Measurements from ENCODE around the gene CALM3. TPM values are rescaled to one million over a fixed set of nuclear protein-coding genes. Genes with fewer than 3 reads are reported as not detected.

The CALM3 gene
- total and polyA plus RNA-seq, 2 of the 13 experiments (the other 11 are each of a cell fraction or from before 2014, with no cell fraction given): 239 to 258 TPM

DNA sequence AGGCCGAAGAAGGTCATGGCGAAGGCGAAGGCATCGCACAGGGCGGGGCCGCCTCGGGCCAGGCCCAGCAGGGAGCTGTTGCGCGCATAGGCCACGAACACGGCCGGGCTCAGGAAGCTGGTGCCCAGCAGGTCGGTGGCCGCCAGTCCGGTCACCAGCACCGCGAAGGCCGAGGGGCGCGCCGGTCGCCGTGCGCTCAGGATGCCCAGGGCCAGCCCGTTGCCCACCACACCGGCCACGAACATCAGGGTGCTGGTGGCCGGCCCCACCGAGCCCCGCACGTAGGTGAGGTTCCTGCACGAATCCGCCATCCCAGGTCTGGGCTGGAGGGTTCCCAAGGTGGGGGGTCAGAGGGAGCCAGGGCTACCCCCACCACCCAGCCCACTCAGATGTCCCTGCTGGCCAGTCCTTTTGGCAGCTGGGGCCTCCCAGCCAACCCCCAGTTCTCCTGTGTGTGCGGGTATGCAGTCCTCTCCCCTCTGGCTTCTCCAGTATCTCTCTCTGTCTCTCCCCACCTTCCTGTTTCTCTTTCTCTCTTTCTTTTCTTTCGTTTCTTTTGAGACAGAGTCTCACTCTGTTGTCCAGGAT lies 22.9 kb downstream of the CALM3 start:
- no peak for DNase-seq (ENCODE audit: low spot score)
- CTCF ChIA-PET (ENCODE audit: low intra/inter-chr PET ratio, low total read pairs): no interaction called here
- H3K36me3 ChIP-seq (replicated peaks in 1 of 2; ENCODE audit: control insufficient read depth in 1 of 2, insufficient read depth in 2 of 2, low read length in 2 of 2): no peaks in the 10 kb centered on the region
- TF ChIP-seq, protein P1, sequence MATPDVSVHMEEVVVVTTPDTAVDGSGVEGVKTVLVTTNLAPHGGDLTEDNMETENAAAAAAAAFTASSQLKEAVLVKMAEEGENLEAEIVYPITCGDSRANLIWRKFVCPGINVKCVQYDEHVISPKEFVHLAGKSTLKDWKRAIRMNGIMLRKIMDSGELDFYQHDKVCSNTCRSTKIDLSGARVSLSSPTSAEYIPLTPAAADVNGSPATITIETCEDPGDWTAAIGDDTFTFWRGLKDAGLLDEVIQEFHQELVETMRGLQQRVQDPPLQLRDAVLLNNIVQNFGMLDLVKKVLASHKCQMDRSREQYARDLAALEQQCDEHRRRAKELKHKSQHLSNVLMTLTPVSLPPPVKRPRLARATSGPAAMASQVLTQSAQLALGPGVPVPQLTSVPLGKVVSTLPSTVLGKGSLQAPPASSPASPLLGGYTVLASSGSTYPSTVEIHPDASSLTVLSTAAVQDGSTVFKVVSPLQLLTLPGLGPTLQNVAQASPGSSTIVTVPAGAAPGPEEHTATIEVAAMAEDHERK (CRISPR knock-in tag; IDR thresholded peaks at IDR 0.05; ENCODE audit: low read depth): no peak
- TF ChIP-seq CREM (IDR thresholded peaks at IDR 0.05) (no peak), CREM (CRISPR knock-in tag; IDR thresholded peaks at IDR 0.05) (no peak), ERF (CRISPR knock-in tag; IDR thresholded peaks at IDR 0.05) (no peak), GABPA (IDR thresholded peaks at IDR 0.05; ENCODE audit: low read depth, low read length) (no peak), GABPA (CRISPR knock-in tag; IDR thresholded peaks at IDR 0.05; ENCODE audit: low read depth) (no peak), STAG1 (CRISPR knock-in tag; IDR thresholded peaks at IDR 0.05) (no peak), ZNF205 (CRISPR knock-in tag; IDR thresholded peaks at IDR 0.05) (no peak), ZNF552 (CRISPR knock-in tag; IDR thresholded peaks at IDR 0.05; ENCODE audit: borderline replicate concordance) (no peak), ZNF331 (CRISPR knock-in tag; IDR thresholded peaks at IDR 0.05) (no peak), MAZ (IDR thresholded peaks at IDR 0.05; ENCODE audit: borderline replicate concordance, low read depth, low read length) (no peak), MAZ (CRISPR knock-in tag; IDR thresholded peaks at IDR 0.05; ENCODE audit: low read depth) (no peak), HNRNPL (IDR thresholded peaks at IDR 0.05; ENCODE audit: low read depth, low read length) (no peak), NPAS2 (CRISPR knock-in tag; IDR thresholded peaks at IDR 0.05; ENCODE audit: borderline replicate concordance) (no peak), SSRP1 (CRISPR knock-in tag; IDR thresholded peaks at IDR 0.05) (no peak), ZNF746 (CRISPR knock-in tag; IDR thresholded peaks at IDR 0.05) (no peak), ZNF562 (CRISPR knock-in tag; IDR thresholded peaks at IDR 0.05; ENCODE audit: borderline replicate concordance) (no peak), ZNF543 (CRISPR knock-in tag; IDR thresholded peaks at IDR 0.05) (no peak), SKI (IDR thresholded peaks at IDR 0.05; ENCODE audit: partially characterized antibody) (no peak)
- TF ChIP-seq, protein P2, sequence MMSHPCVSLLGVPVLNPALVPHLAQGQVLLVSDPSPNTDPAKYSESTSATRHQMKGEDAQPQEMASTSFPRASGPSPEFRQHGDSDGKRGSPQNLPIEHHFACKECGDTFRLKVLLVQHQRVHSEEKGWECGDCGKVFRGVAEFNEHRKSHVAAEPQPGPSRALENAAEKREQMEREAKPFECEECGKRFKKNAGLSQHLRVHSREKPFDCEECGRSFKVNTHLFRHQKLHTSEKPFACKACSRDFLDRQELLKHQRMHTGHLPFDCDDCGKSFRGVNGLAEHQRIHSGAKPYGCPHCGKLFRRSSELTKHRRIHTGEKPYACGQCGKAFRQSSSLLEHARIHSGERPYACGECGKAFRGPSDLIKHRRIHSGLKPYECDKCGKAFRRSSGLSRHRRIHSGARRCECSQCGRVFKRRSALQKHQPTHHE (CRISPR knock-in tag; IDR thresholded peaks at IDR 0.05; ENCODE audit: borderline replicate concordance): no peak
- TF ChIP-seq, protein P3, sequence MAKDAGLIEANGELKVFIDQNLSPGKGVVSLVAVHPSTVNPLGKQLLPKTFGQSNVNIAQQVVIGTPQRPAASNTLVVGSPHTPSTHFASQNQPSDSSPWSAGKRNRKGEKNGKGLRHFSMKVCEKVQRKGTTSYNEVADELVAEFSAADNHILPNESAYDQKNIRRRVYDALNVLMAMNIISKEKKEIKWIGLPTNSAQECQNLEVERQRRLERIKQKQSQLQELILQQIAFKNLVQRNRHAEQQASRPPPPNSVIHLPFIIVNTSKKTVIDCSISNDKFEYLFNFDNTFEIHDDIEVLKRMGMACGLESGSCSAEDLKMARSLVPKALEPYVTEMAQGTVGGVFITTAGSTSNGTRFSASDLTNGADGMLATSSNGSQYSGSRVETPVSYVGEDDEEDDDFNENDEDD (CRISPR knock-in tag; IDR thresholded peaks at IDR 0.05; ENCODE audit: borderline replicate concordance): no peak
- TF ChIP-seq, protein P4, sequence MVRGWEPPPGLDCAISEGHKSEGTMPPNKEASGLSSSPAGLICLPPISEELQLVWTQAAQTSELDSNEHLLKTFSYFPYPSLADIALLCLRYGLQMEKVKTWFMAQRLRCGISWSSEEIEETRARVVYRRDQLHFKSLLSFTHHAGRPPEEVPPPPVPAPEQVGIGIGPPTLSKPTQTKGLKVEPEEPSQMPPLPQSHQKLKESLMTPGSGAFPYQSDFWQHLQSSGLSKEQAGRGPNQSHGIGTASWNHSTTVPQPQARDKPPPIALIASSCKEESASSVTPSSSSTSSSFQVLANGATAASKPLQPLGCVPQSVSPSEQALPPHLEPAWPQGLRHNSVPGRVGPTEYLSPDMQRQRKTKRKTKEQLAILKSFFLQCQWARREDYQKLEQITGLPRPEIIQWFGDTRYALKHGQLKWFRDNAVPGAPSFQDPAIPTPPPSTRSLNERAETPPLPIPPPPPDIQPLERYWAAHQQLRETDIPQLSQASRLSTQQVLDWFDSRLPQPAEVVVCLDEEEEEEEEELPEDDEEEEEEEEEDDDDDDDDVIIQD (CRISPR knock-in tag; IDR thresholded peaks at IDR 0.05; ENCODE audit: low read depth): no peak
- intact Hi-C loops (cut with micrococcal nuclease; ENCODE audit: unreplicated experiment) (no loop called here), in situ Hi-C loops (cut with HindIII; ENCODE audit: extremely low pct_ligation_motif_present, low pct_unique_long_range_greater_than_20kb) (no loop called here)
- H3K27me3 ChIP-seq (ENCODE audit: control insufficient read depth in 1 of 2, insufficient read depth in 2 of 2, low read length in 2 of 2): peaks cover 0 to 40% of the 10 kb centered on the region in 2 experiments; a peak in 3 of 5 replicates
- H3K9me3 ChIP-seq (ENCODE audit: low read length): no peaks in the 10 kb centered on the region
- no peaks in the 10 kb centered on the region for H4K20me1 ChIP-seq (ENCODE audit: insufficient read depth, low read length)
- H3K79me2 ChIP-seq (ENCODE audit: insufficient read depth, low read length): no peaks in the 10 kb centered on the region
- H2AFZ ChIP-seq (ENCODE audit: low read length): no peak overlapping the region
- BruUV-seq (replicated peaks): no TSS peak
- no peak overlapping the region for H3K27ac ChIP-seq (ENCODE audit: extremely low read length, insufficient read depth, low read length)
- POLR2A ChIA-PET: no interaction called here
- no peak overlapping the region for H3K9ac ChIP-seq (ENCODE audit: insufficient read depth, low read depth, low read length)
- no peak overlapping the region for H3K4me2 ChIP-seq (ENCODE audit: low read depth, low read length)
- peaks cover 33% of the 10 kb centered on the region for H3K4me1 ChIP-seq (ENCODE audit: insufficient read depth, low read length)
- 69% methylated on average over 7 of the region's 35 CpGs for WGBS (ENCODE audit: low lambda C conversion rate)
- no peak for ATAC-seq
- no peak overlapping the region for H3K4me3 ChIP-seq (replicated peaks in 1 of 3; ENCODE audit: insufficient read depth in 1 of 3, low read depth in 2 of 3, low read length in 3 of 3)
- no peak for FAIRE-seq

Data from HepG2 (cell line).